Inferior parietal cortex (tissue), 1 donor: Measurements from ENCODE around the gene SBNO2.

ENCODE experiments used
- DNase-seq: peaks from one replicate; pipeline ENCODE4 v3.0.0-alpha.2; 2016; ENCODE audit errors: extremely low spot score

Gene SBNO2

DNA sequence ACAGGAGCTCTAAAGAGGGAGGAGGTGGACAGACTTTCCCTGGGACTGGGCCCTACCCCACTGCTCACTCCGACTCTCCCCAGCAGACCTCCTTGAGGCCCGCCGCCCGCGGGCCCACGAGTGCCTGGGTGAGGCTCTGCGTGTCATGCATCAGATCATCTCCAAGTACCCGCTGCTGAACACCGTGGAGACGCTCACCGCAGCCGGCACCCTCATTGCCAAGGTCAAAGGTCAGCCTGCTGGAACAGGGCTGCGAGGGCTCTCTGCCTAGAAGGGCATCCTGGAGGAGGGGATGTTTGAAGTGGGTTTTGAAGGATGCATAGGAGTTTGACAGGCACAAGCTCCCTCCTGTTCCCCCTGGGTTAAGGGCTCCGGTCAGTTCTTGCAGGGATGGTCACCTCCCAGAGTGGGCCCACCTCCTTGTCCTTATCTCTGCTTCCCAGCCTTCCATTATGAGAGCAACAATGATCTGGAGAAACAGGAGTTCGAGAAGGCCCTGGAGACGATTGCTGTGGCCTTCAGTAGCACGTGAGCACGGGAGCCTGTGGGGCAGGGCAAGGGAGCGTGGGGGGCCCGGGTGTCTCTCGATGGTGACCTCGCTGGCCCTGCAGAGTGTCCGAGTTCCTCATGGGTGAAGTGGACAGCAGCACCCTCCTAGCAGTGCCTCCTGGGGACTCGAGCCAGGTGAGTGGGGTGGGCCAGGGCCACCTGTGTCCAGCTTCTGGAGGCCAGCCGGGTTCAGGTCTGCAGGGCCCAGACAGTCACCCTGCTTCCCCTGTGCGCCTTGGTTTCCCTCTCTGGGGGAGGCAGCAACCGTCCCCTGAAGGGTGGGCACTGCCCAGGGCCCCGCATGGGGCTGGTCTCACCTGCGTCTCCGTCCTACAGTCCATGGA lies 100.8 kb downstream of the SBNO2 start:
- no peak for DNase-seq

DNA sequence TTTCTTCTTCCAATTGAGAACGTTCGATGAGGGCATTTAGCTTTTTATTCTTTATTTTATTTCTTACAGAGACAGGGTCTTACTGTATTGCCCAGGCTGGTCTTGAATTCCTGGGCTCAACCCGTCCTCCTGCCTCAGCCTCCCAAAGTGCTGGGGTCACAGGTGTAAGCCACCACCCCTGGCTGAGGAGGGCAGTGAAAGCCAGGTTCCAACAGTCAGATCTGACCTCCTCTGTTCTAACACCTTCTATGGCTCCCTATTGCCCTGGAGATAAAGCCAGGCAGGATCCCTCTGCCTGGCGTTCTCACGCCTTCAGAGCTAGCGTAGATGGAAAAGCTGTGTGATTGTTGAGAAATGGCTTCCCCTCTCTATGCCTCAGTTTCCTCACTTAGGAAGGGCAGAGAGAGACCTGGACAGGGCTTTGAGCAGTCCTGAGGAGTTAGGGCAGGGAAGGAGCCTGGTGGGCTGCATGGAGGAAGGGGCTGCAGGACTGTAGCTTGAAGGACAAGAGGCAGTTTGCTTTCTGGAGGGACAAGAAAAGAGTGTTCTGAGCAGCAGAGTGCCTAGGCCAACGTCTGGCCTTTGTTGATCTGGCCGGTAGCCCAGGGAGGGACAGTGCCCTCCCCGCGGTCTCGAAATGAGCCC lies 101.6 kb downstream of the SBNO2 start:
- DNase-seq: no peak

DNA sequence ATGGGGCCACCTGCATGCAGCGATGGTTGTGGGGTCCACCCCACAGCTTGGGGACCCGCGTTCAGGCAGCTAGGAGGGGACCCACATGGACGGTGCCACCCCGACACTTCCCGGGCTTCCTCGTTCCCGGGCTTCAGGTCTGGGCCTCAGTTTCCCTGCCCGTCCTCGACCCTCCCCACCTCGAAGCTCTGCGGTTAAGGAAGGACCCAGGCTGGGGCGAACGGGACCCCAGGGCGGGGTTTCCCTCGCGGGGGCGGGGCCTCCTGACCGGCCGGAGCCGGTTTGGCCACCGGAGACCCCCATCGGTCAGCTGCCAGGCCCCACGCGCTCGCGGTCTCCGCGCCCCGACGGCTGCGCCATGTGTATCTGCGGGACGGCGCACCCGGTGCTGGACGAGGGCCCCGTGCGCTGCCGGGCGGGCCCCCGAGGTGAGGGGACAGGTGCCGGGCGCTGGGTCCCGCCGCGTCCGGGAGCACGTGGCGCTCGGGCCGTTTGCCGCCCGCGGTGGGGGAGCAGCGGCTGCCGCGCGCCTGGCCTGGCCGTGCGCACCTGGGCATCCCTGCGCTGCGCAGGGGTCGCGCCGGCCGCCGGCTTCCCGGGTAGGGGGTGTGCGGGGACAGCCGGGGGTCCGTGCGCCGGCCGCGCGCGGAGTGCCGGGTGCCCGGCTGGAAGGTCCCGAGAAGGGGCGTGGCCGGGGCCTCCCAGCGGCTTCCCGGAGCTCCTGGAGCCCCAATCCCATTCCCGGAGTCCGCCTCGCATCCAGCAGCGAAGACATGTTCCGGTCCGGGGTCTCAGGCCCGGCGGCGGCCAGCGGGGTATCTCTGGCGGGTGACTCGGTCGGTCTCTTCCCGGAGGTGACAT lies 102.9 kb downstream of the SBNO2 start:
- DNase-seq: no peak

DNA sequence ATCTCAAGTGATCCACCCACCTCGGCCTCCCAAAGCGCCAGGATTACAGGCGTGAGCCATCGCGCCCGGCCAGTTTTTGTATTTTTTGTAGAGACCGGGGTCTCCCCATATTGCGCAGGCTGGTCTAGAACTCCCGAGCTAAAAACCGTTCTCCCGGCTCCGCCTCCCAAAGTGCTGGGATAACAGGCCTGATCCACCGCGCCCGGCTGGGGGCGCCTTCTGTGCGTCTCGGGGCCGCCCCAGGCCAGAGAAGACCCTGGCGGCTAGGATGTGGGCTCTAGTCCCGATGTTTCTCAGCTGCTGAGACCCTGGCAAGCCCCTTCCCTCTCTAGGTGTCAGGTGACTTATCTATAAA lies 103.5 kb downstream of the SBNO2 start:
- DNase-seq: no peak

DNA sequence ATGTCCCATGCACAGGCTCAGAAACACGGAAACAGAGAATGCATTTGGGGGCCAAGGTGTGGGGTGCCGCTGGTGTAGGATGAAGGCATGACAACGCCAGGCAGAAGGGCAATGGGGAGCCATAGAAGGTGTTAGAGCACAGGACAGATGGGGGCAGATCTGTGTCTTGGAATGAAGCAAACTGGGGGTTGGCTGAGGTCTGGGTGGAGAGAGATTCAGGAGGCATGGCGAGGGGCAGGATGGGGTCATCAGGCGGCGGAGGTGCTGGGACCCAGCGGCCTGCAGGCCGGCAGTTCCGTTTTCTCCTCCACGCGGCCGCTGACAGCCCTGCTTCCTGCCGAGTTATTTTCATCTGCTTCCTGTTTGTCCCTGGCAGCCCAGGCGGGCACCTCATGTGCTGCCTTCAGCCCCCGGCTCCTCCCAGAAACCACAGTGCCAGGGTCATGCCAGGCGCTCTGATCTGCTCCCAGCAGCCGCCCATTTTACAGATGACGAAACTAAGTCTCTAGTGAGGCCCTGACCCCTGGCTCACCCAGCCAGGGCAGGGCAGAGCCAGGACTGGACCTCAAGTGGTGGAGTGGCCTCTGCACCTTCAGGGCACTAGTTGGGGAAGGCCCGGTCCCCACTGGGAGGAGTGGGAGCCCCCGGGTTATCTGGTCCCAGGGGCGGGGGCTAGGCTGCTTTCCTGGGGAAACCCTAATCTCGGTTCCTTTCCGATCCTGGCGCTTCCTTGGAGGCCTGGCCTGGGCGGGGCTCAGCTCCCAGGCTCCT lies 104.9 kb downstream of the SBNO2 start:
- no peak for DNase-seq

DNA sequence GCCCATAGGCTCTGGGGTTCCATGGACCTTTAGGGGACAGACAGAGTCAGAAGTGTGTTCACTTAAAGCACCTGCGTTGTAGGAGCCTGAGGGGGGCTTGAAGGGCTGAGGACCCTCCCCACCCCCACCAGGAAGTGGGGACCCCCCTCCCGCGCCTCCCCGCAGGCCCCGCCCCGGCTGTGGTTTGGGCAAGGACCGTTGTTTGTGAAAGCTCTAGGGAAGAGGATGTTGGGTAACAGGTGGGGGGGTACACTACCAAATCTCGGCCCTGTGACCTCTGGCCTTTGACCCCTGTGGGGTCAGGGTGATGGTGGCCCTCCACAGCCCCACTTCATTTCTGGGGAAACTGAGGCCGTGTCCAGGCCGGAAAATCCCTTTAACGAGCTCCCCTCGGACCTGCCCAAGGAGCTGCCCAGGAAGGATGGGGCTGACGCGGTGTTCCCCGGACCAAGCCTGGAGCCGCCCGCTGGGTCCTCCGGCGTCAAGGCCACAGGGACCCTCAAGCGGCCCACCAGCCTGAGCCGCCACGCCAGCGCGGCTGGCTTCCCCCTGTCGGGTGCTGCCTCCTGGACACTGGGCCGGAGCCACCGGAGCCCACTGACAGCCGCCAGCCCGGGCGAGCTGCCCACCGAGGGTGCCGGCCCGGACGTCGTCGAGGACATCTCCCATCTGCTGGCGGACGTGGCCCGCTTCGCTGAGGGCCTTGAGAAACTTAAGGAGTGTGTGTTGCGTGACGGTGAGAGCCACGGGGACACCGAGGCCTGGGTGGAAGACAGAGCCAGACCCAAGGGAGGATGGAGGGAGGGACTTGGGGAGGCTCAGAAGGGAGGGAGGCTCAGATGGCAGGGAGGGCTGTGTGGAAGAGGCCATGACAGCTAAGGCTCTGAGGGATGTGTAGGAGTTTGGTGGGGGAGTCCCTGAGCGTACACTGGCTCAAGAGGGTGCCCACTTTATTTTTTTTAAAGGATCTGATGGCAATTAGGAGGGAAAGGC lies 105.8 kb downstream of the SBNO2 start:
- no peak for DNase-seq

DNA sequence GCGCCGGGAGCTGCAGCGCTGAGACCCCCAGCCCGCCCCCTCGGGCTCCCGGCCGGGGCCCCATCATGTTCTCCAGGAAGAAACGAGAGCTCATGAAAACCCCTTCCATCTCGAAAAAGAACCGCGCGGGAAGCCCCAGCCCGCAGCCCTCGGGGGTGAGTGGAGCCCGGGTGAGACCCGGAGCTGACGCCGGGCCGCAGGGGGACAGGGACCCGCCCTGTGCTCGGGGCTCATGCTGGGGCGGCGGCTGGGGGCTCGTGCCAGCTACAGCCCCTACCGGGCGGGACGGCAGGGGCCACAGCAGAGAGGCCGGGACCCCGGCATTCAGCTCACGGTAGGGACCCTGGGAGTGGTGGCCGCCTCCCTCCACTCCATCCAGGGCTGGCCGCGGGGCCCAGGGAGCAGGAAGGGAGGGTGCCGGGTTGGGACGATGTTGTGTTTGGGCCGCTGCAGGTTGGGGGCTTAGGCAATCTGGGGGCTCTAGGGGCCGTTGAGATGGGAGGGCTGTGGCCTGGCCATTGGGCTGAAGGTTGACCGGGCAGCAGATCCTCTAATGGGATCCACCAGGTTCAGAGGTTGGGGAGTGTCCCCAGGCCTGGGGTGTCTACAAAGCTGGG lies 106.6 kb downstream of the SBNO2 start:
- no peak for DNase-seq

DNA sequence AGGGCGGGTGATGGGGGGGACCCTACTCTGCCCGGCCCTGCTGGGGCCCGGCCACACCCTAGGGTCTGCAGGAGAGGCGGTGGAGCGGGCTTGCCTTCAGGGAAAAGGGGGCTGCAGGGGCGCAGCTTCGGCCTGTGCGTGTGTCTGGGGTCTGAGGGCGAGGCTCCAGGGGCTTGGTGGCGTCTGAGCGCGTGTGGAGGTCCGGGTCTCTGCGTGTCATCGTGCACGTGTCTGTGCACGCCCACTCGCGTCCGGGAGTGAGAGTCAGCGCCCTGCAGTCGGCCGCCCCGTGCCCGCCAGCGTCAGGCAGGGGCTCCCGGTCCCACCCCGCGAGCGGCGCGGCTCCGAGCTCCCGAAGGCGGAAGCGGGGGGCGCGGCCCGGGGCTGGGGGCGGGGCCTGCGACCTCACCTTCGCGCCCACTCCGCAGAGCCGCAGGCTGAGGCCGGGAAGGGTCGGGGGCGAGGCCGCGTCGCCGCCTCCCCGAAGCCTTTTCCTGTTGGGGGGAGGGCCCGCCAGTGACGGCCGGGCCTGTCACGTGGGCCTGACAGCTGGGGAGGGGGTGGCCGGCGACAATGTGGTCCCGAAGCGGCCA lies 107.2 kb downstream of the SBNO2 start, which contains the start of gene ARHGAP45:
TSS of gene ARHGAP45 (plus strand) at position 420 of the 593 bp plus-strand sequence. CDS start 239 bp downstream, outside the sequence.
- no peak for DNase-seq

DNA sequence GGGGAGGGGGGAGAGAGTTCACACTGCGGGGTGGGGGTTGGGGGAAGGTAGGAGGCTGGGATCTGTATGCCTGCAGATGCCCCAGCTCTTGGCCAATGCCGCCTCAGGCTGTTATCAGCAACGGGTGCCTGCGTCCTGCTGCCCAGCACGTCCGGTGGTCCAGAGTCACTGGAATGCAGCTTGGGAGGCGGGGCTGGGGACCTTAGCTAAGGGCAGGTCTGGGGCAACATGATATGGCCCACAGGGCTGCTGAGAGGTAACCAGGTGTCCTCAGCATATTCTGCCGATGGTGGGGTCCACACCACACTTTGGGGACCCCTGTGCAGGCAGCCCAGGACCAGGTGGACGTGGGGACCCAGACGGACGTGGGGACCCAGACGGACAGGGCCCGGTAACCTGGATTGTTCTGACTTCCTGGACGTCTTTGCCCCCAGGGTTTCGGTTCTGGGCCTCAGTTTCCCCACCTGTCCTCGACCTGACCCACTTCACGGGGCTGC lies 107.8 kb downstream of the SBNO2 start:
- no peak for DNase-seq

DNA sequence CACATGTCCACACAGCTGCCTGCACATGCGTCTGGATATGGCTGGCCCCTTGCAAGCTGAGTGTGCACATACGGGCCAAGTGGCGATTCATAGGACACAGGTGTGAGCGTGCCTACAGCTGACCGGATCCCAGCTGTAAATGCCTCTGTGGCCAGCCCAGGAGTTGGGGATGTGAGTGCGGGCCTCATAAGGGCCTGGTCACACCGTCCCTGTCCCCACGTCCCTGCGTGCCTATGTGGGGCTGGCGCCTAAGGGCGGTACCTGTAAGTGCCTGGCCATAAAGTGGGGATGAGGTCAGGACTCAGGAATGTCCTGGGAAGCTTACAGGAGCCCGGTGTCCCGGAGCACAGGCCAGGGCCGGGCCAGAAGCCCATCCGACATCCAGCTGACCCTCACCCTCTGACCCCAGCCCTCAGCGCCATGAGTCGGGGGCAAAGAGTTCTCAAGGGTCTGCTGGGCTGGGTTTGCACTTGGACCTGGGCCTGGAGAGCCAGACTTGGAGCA lies 108.4 kb downstream of the SBNO2 start:
- DNase-seq: no peak

DNA sequence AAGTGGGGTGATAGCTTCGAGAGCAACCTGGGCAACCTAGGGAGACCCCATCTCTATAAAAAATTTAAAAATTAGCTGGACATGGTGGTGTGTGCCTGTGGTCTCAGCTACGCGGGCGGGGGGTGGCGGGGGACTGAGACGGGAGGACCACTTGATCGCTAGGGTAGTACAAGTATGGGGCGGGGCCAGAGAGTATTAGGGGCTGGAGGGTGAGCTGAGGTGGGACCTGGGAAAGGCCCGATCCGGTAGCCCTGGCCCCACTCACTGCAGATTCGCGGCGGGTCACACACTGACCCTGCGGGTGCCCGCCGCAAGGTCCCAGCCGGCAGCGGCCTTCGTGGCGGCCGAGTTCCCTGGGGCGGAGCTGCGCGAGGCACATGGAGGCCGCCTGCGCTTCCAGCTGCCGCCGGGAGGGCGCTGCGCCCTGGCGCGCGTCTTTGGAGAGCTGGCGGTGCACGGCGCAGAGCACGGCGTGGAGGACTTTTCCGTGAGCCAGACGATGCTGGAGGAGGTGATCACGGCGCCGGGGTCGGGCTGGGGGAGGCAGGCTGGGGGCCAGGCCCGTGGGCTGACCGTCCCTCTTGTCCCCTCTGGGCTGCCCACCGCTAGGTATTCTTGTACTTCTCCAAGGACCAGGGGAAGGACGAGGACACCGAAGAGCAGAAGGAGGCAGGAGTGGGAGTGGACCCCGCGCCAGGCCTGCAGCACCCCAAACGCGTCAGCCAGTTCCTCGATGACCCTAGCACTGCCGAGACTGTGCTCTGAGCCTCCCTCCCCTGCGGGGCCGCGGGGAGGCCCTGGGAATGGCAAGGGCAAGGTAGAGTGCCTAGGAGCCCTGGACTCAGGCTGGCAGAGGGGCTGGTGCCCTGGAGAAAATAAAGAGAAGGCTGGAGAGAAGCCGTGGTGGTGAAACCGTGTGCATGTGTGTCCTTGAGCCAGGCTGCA lies 109.1 kb downstream of the SBNO2 start:
- DNase-seq: no peak

DNA sequence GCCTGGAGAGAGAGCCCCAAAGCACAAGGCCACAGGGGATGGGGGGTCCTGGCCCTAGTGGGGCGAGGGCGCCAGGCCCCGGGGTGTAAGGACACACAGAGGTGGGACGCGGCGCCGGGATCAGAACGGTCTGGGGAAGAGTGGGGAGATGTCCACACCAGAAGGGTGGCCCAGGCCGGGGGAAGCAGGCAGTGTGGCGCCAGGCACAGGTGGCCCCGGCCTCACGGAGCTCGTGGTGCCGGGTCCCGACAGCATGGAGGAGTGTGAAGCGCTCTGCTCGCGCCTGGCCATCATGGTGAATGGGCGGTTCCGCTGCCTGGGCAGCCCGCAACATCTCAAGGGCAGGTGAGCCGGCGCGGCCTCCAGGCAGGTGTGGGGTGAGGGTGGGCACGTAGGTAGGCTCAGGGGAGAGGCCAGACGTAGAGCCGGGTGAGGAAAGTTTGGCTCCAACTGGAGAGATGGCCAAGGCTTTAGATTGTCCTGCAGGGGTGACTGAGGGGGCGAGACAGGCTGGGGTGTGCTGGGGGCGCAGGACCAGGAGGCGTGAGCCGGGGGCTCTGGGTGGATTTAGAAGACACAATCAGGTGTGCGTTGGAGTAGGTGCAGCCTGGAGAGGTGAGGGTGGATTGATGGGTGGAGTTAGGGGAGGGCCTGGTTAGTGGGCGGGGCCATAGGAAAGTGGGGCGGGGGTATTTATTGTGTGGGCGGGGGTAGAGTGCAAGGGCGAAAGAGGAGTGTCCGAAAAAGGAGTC lies 110.0 kb downstream of the SBNO2 start:
- no peak for DNase-seq

DNA sequence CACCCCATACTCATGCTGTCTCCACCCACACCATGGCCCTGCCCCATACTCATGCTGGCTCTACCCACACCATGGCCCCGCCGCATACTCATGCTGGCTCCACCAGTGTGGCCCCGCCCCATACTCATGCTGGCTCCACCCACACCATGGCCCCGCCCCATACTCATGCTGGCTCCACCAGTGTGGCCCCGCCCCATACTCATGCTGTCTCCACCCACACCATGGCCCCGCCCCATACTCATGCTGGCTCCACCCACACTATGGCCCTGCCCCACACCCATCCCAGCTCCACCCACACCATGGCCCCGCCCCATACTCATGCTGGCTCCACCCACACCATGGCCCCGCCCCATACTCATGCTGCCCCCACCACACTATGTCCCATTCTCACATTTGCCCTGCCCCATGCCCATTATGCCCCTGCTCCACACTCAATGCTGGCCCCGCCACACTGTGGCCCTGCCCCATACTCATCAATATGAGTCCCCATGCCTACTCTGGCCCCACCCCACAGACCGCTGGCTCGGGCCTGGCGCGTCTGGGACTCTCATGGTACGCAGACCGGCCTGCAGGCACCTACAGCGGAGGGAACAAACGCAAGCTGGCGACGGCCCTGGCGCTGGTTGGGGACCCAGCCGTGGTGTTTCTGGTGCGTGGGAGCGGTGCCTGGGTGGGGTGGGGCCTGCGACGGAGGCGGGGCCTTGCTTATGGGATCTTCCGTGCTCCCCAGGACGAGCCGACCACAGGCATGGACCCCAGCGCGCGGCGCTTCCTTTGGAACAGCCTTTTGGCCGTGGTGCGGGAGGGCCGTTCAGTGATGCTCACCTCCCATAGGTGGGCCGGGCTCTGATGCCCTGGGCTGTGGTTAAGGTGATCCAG lies 110.8 kb downstream of the SBNO2 start:
- DNase-seq: no peak

DNA sequence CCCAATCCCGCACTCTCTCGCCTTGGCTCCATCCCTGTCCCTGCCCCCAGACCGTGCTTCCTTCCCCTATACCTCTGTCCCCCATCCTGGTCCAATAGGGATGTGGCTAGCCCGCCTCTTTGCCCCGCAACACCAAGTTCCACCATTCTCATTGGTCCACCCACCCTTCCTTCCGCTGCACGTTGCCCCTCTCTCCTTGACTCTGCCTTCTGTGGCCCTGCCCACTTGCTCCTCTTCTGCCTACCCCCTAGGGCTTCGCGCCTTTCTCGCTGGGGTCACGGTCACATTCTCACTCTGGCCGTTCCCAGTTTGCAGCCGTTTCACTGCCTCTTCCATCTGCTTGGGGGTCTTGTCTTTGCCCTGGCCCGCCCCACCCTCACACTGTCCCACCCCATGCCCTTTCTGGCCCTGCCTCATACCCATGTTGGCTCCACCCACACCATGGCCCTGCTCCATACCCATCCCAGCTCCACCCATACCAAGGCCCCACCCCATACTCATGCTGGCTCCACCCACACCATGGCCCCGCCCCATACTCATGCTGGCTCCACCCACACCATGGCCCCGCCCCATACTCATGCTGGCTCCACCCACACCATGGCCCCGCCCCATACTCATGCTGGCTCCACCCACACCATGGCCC lies 111.6 kb downstream of the SBNO2 start:
- DNase-seq: no peak

DNA sequence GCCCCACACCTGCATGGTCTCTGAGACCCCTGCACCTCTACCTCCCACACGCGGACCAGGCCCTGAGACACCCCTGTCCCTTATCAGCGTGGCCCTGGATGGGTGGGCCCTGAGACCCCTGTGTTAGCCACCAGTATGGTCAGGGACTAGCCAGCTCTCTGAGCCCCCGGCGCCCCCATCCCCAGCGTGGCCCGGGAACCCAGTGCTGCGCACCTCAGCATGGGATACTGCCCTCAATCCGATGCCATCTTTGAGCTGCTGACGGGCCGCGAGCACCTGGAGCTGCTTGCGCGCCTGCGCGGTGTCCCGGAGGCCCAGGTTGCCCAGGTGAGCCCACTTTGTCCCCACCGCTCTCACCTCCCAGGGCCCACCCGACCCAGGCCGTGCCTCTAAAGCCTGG lies 112.1 kb downstream of the SBNO2 start:
- DNase-seq: no peak

DNA sequence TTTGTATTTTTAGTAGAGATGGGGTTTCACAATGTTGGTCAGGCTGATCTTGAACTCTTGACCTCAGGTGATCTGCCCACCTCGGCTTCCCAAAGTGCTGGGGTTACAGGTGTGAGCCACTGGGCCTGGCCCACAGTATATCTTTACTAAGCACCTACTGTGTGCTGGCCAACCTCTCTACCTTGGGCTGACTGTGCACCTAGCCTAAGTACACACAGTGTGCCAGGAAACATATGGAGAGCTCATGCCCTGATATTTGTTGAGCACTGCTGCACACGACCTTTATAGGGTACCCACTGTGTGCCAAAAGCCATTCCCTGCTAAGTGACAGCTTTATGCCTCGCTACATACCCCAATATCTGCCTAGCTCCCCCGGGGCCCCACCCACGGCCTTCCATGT lies 113.4 kb downstream of the SBNO2 start:
- DNase-seq: no peak
